ENCODE results near the gene PHACTR3.

The PHACTR3 gene

DNA sequence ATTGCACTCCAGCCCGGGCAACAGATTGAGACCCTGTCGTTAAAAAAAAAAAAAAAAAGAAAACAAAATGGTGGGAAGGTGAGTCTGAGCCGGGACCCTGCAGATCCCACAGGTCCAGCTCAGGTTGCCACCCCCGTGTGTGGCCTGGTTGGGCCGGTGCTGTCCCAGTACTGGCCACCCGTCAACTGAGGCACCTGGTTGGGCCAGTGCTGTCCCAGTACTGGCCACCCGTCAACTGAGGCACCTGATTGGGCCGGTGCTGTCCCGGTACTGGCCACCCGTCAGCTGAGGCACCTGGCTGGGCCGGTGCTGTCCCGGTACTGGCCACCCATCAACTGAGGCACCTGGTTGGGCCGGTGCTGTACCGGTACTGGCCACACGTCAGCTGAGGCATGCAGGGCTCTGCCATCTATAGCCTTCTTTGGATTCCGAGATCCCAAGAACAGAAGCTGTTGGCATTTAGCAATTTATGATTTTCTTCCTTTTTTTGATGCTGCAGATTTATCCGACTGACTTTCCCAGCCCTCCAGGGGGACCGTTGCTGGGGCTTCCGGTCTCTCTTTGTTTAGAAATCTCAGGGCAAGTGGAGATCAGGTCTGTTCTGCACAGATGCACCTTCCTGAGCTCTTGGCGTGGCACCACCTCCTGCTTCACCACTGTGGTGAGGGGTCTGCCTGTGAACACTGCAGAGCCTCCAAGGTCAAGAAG lies 215.3 kb downstream of the PHACTR3 start:
- H3K9me3 ChIP-seq (ENCODE audit: low read length), result no peaks in the 10 kb centered on the region
- no peak overlapping the region for H2AFZ ChIP-seq (ENCODE audit: low read depth, low read length)
- peaks cover 3% of the 10 kb centered on the region for H3K27me3 ChIP-seq (ENCODE audit: insufficient read depth, low read length)
- no peaks in the 10 kb centered on the region for H3K4me1 ChIP-seq (ENCODE audit: insufficient read depth, low read length)
- H3K36me3 ChIP-seq (ENCODE audit: insufficient read depth, low read length), result no peaks in the 10 kb centered on the region
- H3K4me3 ChIP-seq (ENCODE audit: low read length), result no peak overlapping the region

DNA sequence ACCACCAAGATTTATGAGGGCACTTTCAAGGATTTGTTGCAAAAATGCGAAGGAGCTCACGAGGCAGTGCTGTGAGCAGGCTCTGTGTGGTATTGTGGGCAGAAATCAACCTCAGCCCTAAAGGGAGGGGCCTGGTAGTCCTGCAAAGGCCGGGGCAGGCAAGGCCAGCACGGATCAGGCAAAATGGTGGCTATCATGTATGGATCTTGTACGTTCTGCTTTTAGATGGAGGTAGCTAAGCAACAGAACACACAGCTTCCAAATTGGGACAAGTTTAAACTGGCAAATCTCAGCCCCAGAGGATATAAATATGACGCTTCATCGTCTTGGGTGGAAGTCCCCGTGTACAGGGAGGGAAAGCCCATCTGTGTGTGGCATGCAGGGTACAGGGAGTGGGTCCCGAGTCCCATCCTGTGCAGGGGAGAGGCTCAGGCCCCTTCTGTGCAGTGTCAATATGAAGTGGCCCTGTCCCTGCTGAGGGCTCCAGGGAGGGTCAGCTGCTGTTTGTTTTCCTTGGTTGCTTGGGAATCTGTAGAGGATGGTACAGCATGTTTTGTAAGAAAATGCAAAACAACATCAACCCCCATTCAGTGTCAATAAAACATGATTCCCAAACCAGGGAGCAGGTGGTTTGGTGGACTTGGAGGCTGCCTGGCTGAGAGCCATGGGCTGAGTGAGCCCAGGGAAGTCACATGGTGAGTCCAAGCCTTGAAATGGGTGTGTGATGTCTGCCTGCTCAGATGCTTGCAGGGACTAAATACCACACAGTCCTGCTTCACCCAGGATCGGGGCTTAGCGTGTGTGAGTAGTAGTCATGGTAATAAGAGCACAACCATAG lies 216.1 kb downstream of the PHACTR3 start:
- Histone ChIP-seq H3K9me3 (ENCODE audit: low read length) (no peaks in the 10 kb centered on the region), H3K4me3 (ENCODE audit: low read length) (no peak overlapping the region), H3K4me1 (ENCODE audit: insufficient read depth, low read length) (no peaks in the 10 kb centered on the region), H2AFZ (ENCODE audit: low read depth, low read length) (no peak overlapping the region), H3K36me3 (ENCODE audit: insufficient read depth, low read length) (no peaks in the 10 kb centered on the region), H3K27me3 (ENCODE audit: insufficient read depth, low read length) (no peaks in the 10 kb centered on the region)

DNA sequence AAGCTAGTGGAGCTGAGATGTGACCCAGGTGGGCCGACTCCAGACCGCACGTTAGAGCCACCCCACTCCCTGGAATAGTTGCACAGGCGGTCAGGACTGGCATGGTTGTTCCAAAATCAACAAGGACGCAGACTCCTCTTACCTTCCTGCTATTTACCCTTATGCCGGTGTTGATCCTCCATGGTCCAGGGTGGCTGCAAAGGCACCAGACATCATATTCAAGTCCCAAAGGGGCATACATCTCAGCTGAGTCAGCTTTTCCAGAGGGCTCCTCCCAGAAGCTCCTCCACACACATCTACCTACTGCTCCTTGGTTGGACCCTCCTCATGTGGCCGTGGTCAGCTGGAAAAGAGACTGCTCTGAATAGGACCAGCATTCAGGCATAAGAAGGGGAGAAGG lies 216.9 kb downstream of the PHACTR3 start:
- no peak overlapping the region for H2AFZ ChIP-seq (ENCODE audit: low read depth, low read length)
- no peaks in the 10 kb centered on the region for H3K27me3 ChIP-seq (ENCODE audit: insufficient read depth, low read length)
- no peak overlapping the region for H3K4me3 ChIP-seq (ENCODE audit: low read length)
- no peaks in the 10 kb centered on the region for H3K9me3 ChIP-seq (ENCODE audit: low read length)
- H3K4me1 ChIP-seq (ENCODE audit: insufficient read depth, low read length), result no peaks in the 10 kb centered on the region
- no peaks in the 10 kb centered on the region for H3K36me3 ChIP-seq (ENCODE audit: insufficient read depth, low read length)

DNA sequence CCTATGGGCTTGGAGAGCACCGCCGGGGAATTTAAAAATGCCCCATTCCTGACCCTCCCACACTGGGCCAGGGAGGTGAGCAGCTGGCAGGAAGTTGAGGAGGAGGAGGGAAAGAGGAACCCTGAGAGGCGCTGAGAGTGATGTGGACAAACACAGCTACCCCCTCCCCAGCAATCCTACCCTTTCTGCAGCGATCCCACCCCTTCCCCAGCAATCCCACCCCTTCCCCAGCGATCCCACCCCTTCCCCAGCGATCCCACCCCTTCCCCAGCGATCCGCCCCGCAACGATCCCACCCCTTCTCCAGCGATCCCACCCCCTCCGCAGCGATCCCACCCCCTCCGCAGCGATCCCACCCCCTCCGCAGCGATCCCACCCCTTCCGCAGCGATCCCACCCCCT lies 217.4 kb downstream of the PHACTR3 start:
- H3K4me1 ChIP-seq (ENCODE audit: insufficient read depth, low read length), result no peaks in the 10 kb centered on the region
- no peaks in the 10 kb centered on the region for H3K36me3 ChIP-seq (ENCODE audit: insufficient read depth, low read length)
- no peaks in the 10 kb centered on the region for H3K9me3 ChIP-seq (ENCODE audit: low read length)
- H3K27me3 ChIP-seq (ENCODE audit: insufficient read depth, low read length), result no peaks in the 10 kb centered on the region
- no peak overlapping the region for H3K4me3 ChIP-seq (ENCODE audit: low read length)
- H2AFZ ChIP-seq (ENCODE audit: low read depth, low read length), result no peak overlapping the region

DNA sequence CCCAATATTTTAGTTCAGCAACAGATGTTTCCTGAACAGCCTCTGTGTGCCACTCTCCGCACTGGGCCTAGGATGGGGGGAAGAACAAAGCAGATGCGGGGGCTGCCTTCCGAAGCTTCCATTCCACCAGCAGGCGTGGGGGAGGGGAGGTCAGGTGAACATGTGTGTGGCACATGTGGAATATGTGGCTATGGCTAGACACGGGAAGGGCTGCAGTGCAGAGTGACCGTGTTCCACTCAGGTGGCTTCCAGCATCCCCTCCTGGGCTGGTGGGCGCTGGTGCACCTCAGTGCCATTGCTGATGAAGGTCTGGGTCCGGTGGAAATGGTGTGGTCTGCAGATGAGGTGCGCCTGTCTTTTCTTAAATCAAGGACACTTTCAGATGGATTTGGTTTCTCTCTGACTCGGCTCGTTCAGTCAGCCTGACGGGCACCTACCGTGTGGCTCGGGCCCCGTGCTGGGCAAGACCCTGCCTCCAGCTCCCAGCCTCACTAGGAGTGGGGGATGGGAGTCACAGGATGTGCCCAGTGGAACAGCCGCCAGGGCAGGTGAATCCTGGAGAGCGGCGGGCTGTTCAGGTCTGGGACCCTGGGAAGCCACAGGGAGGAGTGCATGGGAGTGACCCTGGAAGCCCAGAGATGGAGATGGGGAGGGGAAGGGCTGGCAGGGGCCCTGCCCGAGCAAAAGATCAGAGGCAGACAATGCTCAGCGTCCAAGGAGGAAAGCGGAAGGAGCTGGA lies 218.1 kb downstream of the PHACTR3 start:
- Histone ChIP-seq H3K9me3 (ENCODE audit: low read length) (no peaks in the 10 kb centered on the region), H3K27me3 (ENCODE audit: insufficient read depth, low read length) (peaks cover 3% of the 10 kb centered on the region)

DNA sequence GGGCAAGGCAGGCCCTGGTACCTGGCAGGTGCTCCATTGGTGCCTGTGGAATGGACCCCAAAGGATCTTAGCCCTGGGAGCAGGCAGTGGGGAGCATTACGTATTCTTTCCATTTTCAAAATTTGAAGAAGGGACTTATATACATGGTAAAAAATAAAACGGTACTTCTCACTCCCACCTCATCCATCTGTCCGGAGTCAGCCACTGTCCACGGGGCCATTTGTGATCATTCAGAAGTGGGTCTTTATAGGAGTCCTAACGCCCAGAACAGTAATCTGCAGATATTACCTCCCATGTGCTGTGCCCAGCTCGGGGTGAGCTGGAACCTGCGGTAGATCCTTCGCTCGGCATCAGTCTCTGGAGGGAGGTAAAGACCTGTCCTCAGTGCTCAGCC lies 218.7 kb downstream of the PHACTR3 start:
- Histone ChIP-seq H3K4me3 (ENCODE audit: low read length) (no peak overlapping the region), H3K27me3 (ENCODE audit: insufficient read depth, low read length) (peaks cover 4% of the 10 kb centered on the region), H3K4me1 (ENCODE audit: insufficient read depth, low read length) (no peaks in the 10 kb centered on the region), H3K9me3 (ENCODE audit: low read length) (no peaks in the 10 kb centered on the region), H3K36me3 (ENCODE audit: insufficient read depth, low read length) (no peaks in the 10 kb centered on the region), H2AFZ (ENCODE audit: low read depth, low read length) (no peak overlapping the region)

More for the DNA sequence above, 218.1 kb downstream of the PHACTR3 start:
- no peaks in the 10 kb centered on the region for H3K4me1 ChIP-seq (ENCODE audit: insufficient read depth, low read length)
- H3K36me3 ChIP-seq (ENCODE audit: insufficient read depth, low read length), result no peaks in the 10 kb centered on the region
- H2AFZ ChIP-seq (ENCODE audit: low read depth, low read length), result no peak overlapping the region
- no peak overlapping the region for H3K4me3 ChIP-seq (ENCODE audit: low read length)

DNA sequence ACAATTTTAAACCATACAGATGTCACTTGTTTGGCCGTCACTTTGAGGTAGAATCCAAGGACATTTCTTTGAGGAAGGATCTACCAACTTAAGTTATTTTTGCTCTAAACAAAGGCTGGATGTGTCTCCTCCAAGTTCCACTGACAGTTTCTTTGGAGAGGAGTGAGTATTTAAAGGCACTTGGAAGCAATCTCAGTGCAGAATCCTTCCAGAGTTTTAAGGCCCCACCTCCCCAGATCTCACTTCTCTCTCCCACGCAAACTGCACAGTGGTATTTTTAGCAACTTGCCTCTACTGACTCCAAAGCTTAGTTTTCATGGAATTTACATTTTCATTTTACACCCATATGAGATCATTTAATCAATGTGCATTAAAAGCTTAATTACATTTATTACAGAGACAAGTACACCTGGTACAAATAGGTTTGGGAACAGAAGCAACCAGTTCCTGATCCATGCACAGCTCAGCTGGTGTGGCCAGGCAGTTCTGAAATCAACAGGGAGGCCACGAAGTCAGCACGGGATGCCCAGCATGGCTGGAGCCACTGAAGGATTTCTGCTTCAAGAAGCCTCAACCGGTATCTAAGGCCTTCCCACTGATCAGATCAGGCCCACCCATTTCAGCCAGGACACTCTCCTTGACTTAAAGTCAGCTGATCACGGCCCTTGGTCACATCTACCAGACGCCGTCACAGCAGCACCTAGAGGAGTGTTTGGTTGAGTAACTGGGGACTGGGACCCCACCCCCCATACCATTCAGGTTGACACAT lies 219.3 kb downstream of the PHACTR3 start:
- peaks cover 7% of the 10 kb centered on the region for H3K27me3 ChIP-seq (ENCODE audit: insufficient read depth, low read length)
- H2AFZ ChIP-seq (ENCODE audit: low read depth, low read length), result no peak overlapping the region
- H3K4me1 ChIP-seq (ENCODE audit: insufficient read depth, low read length), result no peaks in the 10 kb centered on the region
- no peaks in the 10 kb centered on the region for H3K36me3 ChIP-seq (ENCODE audit: insufficient read depth, low read length)
- no peaks in the 10 kb centered on the region for H3K9me3 ChIP-seq (ENCODE audit: low read length)
- no peak overlapping the region for H3K4me3 ChIP-seq (ENCODE audit: low read length)

- no peaks in the 10 kb centered on the region for H3K4me1 ChIP-seq (ENCODE audit: insufficient read depth, low read length)
- H3K27me3 ChIP-seq (ENCODE audit: insufficient read depth, low read length), result peaks cover 15% of the 10 kb centered on the region
- no peak overlapping the region for H2AFZ ChIP-seq (ENCODE audit: low read depth, low read length)
- no peaks in the 10 kb centered on the region for H3K9me3 ChIP-seq (ENCODE audit: low read length)
- no peak overlapping the region for H3K4me3 ChIP-seq (ENCODE audit: low read length)
- no peaks in the 10 kb centered on the region for H3K36me3 ChIP-seq (ENCODE audit: insufficient read depth, low read length)
These were observed 220.6 kb downstream of the PHACTR3 start for GRCh38 chr20:59824711-59825562.

GRCh38 chr20:59825563-59825920 lies 221.2 kb downstream of the PHACTR3 start:
- Histone ChIP-seq H3K27me3 (ENCODE audit: insufficient read depth, low read length) (peaks cover 19% of the 10 kb centered on the region), H2AFZ (ENCODE audit: low read depth, low read length) (no peak overlapping the region), H3K4me1 (ENCODE audit: insufficient read depth, low read length) (no peaks in the 10 kb centered on the region), H3K36me3 (ENCODE audit: insufficient read depth, low read length) (no peaks in the 10 kb centered on the region), H3K9me3 (ENCODE audit: low read length) (no peaks in the 10 kb centered on the region), H3K4me3 (ENCODE audit: low read length) (no peak overlapping the region)

GRCh38 chr20:59825944-59826759 lies 221.8 kb downstream of the PHACTR3 start:
- Histone ChIP-seq H2AFZ (ENCODE audit: low read depth, low read length) (no peak overlapping the region), H3K9me3 (ENCODE audit: low read length) (no peaks in the 10 kb centered on the region), H3K4me3 (ENCODE audit: low read length) (no peak overlapping the region), H3K4me1 (ENCODE audit: insufficient read depth, low read length) (no peaks in the 10 kb centered on the region), H3K36me3 (ENCODE audit: insufficient read depth, low read length) (no peaks in the 10 kb centered on the region), H3K27me3 (ENCODE audit: insufficient read depth, low read length) (peaks cover 19% of the 10 kb centered on the region)

GRCh38 chr20:59827138-59828056 lies 223.1 kb downstream of the PHACTR3 start:
- Histone ChIP-seq H3K27me3 (ENCODE audit: insufficient read depth, low read length) (peaks cover 22% of the 10 kb centered on the region), H3K4me1 (ENCODE audit: insufficient read depth, low read length) (no peaks in the 10 kb centered on the region), H2AFZ (ENCODE audit: low read depth, low read length) (no peak overlapping the region)

More at GRCh38 chr20:59827138-59828056, 223.1 kb downstream of the PHACTR3 start:
- Histone ChIP-seq H3K36me3 (ENCODE audit: insufficient read depth, low read length) (no peaks in the 10 kb centered on the region), H3K9me3 (ENCODE audit: low read length) (no peaks in the 10 kb centered on the region), H3K4me3 (ENCODE audit: low read length) (no peak overlapping the region)

Measured in neuron (in vitro differentiated cells).